ENCODE measurements around the gene SH3RF3. TPM values are rescaled to one million over a fixed set of nuclear protein-coding genes. Genes with fewer than 3 reads are reported as not detected.
A peak's percentile ranks its signal among the peaks of the same experiment; 100 is the strongest.

Gene SH3RF3
- total RNA-seq, 1 donor from 2014 or later: 10.8 TPM

DNA sequence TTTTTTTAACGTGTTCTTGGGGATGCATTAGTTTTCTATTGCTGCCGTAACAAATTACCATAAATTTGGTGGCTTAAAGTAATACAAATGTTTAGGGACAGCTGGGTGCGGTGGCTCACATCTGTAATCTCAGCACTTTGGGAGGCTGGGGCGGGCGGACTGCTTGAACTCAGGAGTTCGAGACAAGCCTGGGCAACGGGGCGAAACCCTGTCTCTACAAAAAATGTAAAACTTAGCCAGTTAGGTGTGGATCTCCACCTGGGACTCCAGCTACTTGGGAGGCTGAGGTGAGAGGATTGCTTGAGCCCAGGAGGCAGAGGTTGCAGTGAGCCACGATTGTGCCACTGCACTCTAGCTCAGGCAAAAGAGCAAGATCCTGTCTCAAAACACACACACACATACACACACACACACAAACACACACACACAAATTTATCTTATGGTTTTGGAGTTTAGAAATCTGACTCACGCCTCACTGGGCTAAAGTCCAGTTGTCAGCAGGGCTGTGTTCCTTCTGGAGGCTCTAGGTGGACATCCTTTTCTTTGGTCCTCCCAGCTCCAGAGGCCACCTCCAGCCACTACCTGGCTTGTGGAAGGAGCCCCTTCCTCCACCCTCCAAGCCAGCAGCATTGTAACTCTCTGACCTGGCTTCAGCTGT lies 408.7 kb downstream of the SH3RF3 start:
- Histone ChIP-seq H3K27ac (no peak overlapping the region), H3K27me3 (no peaks in the 10 kb centered on the region), H3K4me1 (no peaks in the 10 kb centered on the region), H3K9me3 (no peaks in the 10 kb centered on the region), H3K4me3 (no peak overlapping the region), H3K36me3 (no peaks in the 10 kb centered on the region)
- no peak for DNase-seq (ENCODE audit: extremely low spot score in 2 of 2)
- intact Hi-C loops (cut with DNase I): no loop called here
- TF ChIP-seq POLR2A (IDR thresholded peaks at IDR 0.05): no peak

DNA sequence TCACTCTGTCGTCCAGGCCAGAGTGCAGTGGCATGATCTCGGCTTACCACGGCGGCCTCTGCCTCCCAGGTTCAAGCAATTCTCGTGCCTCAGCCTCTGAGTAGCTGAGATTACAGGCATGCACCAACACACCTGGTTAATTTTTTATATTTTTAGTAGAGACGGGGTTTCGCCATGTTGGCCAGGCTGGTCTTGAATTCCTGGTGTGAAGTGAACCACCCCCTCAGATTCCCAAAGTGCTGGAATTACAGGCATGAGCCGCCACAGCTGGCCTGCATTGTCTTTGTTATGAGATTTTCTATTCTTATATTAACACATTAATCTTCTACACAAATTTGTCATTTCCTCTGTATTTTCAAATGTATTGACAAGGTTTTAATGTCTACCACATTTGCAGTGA lies 409.5 kb downstream of the SH3RF3 start:
- Histone ChIP-seq H3K4me1 (no peaks in the 10 kb centered on the region), H3K27ac (no peak overlapping the region), H3K27me3 (no peaks in the 10 kb centered on the region), H3K9me3 (no peaks in the 10 kb centered on the region), H3K36me3 (no peaks in the 10 kb centered on the region), H3K4me3 (no peak overlapping the region)
- intact Hi-C loops (cut with DNase I): no loop called here
- DNase-seq (ENCODE audit: extremely low spot score in 2 of 2): no peak
- TF ChIP-seq, protein P1, sequence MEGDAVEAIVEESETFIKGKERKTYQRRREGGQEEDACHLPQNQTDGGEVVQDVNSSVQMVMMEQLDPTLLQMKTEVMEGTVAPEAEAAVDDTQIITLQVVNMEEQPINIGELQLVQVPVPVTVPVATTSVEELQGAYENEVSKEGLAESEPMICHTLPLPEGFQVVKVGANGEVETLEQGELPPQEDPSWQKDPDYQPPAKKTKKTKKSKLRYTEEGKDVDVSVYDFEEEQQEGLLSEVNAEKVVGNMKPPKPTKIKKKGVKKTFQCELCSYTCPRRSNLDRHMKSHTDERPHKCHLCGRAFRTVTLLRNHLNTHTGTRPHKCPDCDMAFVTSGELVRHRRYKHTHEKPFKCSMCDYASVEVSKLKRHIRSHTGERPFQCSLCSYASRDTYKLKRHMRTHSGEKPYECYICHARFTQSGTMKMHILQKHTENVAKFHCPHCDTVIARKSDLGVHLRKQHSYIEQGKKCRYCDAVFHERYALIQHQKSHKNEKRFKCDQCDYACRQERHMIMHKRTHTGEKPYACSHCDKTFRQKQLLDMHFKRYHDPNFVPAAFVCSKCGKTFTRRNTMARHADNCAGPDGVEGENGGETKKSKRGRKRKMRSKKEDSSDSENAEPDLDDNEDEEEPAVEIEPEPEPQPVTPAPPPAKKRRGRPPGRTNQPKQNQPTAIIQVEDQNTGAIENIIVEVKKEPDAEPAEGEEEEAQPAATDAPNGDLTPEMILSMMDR (IDR thresholded peaks at IDR 0.05): no peak
- TF ChIP-seq POLR2A (IDR thresholded peaks at IDR 0.05) (no peak), POLR2AphosphoS5 (IDR thresholded peaks at IDR 0.05; ENCODE audit: insufficient read depth in 1 of 2, low read depth in 1 of 2) (no peak)

- TF ChIP-seq, protein P1 (IDR thresholded peaks at IDR 0.05): no peak
- TF ChIP-seq POLR2A (IDR thresholded peaks at IDR 0.05) (no peak), POLR2AphosphoS5 (IDR thresholded peaks at IDR 0.05; ENCODE audit: insufficient read depth in 1 of 2, low read depth in 1 of 2) (no peak)
- Histone ChIP-seq H3K36me3 (no peaks in the 10 kb centered on the region), H3K4me3 (no peak overlapping the region), H3K9me3 (no peaks in the 10 kb centered on the region), H3K27me3 (no peaks in the 10 kb centered on the region), H3K4me1 (no peaks in the 10 kb centered on the region), H3K27ac (no peak overlapping the region)
- no peak for DNase-seq (ENCODE audit: extremely low spot score in 2 of 2)
- intact Hi-C loops (cut with DNase I): no loop called here
These were observed 413.4 kb downstream of the SH3RF3 start for GRCh38 chr2:109542384-109542783.

GRCh38 chr2:109545828-109546713 lies 417.1 kb downstream of the SH3RF3 start:
- Histone ChIP-seq H3K27ac (no peak overlapping the region), H3K4me1 (no peaks in the 10 kb centered on the region), H3K27me3 (no peaks in the 10 kb centered on the region), H3K9me3 (no peaks in the 10 kb centered on the region), H3K36me3 (no peaks in the 10 kb centered on the region), H3K4me3 (no peak overlapping the region)
- DNase-seq (ENCODE audit: extremely low spot score in 2 of 2): no peak
- TF ChIP-seq POLR2AphosphoS5 (IDR thresholded peaks at IDR 0.05; ENCODE audit: insufficient read depth in 1 of 2, low read depth in 1 of 2) (no peak), POLR2A (IDR thresholded peaks at IDR 0.05) (no peak)
- TF ChIP-seq, protein P1 (IDR thresholded peaks at IDR 0.05): peak; percentile 89 to 93 (median 89)
- intact Hi-C loops (cut with DNase I): loop anchor here (5.0 kb wide), 1 partner anchor 181 kb away; no protein-coding TSS in a partner anchor

DNA sequence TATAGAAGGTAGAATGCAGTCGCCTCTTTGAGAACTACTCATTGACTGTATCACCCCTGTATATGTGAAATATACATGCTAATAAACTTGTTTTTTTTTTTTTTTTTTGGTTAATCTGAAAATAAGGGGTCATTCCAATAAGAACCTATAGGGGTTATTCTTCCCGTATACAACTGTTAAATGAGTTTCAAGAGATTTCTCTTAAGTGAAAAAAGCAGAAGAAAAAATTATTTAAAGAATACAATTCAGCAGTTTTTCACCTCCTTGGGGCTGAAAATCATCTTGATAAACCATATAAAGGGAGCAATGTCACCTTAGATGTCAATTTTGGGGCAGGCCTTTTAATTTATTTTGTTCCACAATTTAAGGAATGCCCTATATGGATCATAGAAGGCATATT lies 418.3 kb downstream of the SH3RF3 start:
- Histone ChIP-seq H3K27me3 (no peaks in the 10 kb centered on the region), H3K4me1 (no peaks in the 10 kb centered on the region), H3K4me3 (no peak overlapping the region), H3K36me3 (peaks cover 0 to under 1% of the 10 kb centered on the region in 2 donors), H3K9me3 (no peaks in the 10 kb centered on the region), H3K27ac (no peak overlapping the region)
- TF ChIP-seq, protein P1 (IDR thresholded peaks at IDR 0.05): no peak
- DNase-seq (ENCODE audit: extremely low spot score in 2 of 2): no peak
- intact Hi-C loops (cut with DNase I): loop anchor here (5.0 kb wide), 1 partner anchor 180 kb away; no protein-coding TSS in a partner anchor

All from vagina (tissue), 2 donors.